ENCODE measurements around the gene DNAH17.

DNAH17 gene

GRCh38 chr17:78428025-78428575 is 149.1 kb downstream of the DNAH17 start:
- no peak for DNase-seq

DNA sequence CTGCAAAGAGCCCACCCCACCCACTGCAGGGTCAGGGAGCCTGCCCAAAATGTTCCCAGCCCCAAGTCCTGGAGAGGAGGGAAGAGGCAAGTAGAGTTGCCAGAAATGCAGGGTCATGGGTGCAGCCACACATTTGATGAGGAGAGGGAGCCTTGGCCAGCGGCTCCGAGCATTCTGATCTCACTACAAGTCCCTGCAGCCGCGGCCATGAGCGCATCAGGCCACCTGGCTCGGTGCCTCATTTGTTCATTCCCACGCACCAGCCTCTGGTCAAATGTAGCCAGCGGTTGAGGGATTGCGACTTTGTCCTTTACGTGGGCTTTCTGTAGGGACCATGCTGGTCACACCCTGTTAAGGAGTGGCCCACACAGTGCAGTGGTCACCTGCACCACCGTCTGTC is 150.1 kb downstream of the DNAH17 start:
- no peak for DNase-seq

DNA sequence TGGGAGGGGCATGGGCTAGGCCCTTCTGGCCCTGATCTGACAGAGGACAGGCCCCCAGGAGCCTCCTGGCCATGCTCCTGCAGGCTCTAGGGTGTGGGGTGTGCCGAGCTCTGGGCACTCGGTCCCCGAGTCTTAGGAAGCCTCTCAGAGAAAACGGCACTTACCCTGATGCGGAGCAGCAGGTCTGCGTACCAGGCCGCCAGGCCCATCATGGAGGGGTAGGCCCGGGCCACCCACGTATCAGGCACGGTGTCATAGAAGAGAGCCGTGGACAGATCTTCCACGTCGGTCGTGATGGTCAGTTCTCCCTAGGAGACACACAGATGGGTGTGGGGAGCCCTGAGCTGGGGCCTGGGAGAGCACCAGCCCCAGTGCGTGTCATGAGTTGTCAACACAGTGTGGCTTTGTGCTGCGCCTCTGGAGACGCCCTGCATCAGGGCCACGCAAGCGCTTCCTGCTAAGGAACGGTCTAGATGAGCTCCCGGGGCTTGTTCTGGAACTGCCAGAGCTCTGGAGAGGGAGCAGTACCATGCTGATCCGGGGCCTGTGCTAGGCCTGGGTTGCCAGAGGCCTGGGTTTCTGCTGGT is 150.8 kb downstream of the DNAH17 start:
- no peak for DNase-seq

DNA sequence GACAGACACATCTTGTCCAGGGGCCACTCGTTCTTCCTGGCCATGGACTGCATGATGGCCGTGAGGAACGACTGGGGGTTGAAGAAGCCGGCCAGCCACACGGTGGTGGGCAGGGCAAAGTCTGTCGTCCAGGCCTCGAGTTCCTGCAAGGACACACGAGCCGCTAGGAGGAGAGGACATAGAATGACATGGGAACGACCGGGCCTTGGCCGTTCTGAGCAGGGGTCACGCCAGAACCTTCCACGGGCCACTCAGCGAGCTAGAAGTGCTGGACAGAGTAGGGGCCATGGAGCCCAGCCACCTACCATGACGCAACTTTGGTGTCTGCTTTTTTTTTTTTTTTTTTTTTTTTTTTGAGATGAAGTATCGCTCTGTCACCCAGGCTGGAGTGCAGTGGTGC is 151.8 kb downstream of the DNAH17 start:
- DNase-seq: no peak

GRCh38 chr17:78423961-78424675 is 153.1 kb downstream of the DNAH17 start:
- DNase-seq: no peak

DNA sequence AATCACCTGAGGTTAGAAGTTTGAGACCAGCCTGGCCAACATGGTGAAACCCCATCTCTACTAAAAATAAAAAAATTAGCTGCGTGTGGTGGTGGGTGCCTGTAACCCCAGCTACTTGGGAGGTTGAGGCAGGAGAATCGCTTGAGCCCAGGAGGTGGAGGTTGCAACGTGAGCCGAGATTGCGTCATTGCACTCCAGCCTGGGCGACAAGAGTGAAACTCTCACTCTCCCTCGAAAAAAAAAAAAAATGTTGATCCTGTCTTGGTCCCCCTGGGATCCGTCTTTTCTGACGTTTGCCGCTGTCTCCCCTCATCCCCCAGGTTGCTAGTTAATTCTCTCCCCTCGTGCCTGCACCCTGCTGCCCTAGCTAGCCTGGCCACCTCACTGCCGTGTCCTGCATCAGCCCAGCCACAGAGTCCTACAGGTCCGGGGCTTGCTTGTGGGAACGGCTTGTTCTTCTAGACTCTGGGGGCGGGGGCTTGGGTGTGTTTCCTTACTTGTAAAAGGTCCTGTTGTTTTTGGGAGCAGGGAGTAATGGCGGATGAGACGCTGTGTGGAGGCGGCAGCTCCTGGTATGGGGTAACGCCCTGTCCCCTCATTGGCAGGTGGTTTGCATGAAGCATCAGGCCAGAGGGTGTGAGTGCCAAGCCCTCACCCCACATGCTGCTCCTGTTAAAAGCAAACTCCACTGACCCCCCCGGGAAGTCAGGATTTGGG is 154.2 kb downstream of the DNAH17 start:
- no peak for DNase-seq

DNA sequence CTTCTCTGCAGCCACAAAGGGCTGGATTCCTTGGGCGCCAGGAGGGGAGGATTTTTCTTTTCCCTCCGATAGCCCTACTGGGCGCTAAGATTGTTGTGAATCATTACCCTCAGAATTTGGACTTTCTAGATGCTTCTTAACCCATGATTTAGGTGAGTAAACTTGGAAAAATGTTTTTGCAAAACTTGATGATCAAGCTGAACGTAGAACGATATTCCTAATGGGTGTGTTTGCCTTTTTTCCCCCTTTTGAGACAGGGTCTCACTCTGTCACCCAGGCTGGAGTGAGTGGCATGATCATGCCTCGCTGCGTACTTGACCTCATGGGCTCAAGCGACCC is 155.0 kb downstream of the DNAH17 start:
- no peak for DNase-seq

GRCh38 chr17:78421534-78422266 is 155.5 kb downstream of the DNAH17 start:
- peak; percentile 68 for DNase-seq

GRCh38 chr17:78421084-78421533 is 156.1 kb downstream of the DNAH17 start:
- DNase-seq: no peak

DNA sequence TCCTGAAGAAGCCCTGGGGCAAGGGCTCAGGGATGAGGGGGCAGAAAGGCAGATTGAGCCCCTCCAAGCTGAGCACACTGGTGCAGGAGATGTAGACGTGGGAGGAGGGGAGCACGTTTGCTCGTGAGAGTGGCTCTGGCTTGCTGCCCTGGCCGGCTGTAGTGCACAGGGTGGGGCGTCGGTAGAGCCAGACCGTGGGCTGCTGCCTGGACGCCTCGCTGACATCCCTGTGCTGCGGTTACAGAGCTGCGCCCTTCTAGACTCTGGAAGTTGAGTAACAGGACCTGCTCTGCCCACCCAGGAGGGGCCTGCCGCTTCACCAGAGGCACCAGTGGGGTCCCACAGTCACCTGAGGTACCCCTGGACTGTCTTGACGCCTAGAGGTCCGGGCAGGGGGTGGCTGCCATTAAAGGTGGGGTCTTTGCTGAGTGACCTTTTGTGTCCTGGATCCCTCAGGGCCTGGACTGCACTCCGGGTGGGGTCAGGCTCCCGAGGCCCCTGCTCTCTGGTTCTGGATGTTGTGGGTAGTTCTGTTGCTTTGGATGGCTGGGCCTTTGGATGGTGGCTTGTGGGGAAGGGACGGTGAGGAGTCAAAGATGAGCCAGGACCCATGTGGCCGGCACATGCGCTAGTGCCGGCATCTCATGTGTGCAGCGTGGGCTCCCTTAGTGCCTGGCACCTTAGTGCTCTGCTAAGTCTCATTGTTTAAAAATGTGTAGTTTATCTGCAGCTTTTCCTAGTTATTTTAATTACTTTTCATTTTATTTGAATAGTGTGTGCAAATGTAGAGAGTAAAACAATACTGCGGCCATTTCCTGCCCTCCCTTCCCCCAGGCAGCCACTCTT is 157.0 kb downstream of the DNAH17 start:
- DNase-seq: no peak

DNA sequence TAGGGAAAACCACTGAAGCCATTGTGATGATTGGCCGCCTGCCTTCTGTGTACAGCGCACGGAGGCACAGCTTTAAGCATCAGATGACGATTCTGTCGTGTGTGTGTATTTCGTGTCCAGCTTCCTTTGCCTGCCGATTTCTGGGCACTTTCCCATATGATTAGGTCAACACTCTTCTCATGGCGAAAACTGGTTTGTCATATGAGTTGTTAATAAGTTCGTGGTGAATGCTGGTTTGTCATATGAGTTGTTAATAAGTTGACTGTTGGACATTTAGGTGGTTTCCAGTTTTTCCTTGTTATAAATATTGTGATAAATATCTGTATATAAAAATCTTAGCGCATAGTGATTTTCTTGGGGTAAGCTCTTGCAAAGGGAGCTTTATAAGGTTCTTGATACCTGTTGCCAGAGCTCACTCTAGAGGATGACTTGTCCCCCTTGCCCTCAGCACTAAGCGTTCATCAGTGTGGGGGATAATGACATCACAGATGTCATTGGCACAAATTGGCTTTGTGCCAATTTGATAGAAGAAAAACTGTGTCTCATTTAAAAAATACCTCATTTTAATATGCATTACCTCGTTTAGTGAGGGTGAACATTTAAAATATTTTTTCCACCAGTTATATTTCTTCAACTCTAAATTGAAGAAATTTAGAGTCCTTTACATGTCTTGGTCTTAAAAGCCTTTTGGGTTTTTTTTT is 158.7 kb downstream of the DNAH17 start:
- no peak for DNase-seq

DNA sequence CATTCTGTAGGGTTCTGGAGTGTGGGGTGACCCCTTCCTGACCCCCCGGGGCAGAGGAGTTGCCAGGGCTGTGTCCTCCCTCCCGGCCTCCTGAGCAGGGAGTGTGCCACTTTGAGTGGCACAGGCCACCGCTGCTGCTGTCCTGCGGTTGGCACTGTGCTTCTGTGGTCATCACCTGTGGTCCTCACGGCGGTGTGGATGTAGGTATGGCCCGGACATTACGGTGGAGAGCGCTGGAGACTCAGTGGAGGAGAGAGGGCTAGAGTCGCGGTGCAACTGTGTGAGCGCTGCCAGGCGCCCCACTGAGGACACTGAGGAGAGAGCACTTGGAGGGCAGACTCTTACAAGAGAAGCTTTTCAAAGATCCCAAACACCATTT is 159.7 kb downstream of the DNAH17 start:
- no peak for DNase-seq

DNA sequence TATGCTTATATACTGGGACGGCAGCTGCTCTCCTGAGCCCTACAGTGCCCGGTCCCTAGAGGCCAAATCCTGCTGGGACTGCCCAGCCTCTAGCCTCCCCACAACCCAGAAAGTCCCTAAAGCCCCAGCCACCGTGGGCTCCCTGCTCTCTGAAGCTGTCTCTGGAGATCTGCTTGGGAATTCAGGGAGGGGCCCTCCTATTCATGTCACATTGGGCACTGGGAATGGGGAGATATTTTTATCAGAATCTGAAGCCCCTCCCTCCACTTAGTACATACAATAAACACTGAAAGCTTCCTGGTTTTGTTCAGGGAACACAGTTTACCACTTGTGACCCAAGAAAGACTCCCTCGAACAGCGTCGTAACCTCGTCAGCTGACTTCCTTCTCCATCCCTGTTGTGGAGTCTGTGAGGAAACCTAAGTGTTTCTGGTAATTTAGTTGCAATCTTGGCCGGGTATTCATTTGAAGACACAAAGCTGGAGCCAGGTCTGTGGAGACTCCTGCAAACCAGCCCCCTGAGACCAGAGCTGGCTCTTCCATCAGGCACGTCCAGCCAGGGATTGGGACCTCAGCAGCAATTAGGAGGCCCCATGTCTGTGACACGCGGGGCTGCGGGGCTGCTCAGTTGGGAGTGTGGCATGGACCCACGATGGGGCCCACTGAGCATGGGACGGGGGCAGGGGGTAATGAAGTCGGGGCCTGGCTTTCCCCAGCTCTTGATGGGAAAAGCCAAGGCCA is 160.2 kb downstream of the DNAH17 start:
- DNase-seq: no peak

GRCh38 chr17:78415821-78416711 is 161.1 kb downstream of the DNAH17 start:
- no peak for DNase-seq

- peak; percentile 32 for DNase-seq
These were observed 162.7 kb downstream of the DNAH17 start for GRCh38 chr17:78414178-78415162.

DNA sequence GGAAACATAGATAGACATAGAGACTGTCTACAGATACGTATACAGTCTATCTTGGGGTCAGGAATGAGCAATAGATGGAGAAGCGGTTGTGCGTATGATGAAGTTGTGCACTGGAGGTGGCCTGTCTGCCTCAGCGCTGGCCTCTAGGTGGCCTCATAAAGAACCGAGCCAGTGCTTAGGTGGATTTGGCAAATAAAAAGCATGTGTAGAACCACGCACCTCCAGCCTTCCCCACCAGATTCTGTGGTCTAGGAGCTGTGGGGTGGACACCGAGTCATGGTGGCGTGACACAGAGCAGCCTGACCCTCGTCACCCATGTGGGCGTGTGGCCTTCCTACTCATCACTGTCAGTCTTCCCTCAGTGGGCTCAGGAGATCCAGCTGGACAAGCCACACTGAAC is 164.8 kb downstream of the DNAH17 start:
- DNase-seq: no peak

DNA sequence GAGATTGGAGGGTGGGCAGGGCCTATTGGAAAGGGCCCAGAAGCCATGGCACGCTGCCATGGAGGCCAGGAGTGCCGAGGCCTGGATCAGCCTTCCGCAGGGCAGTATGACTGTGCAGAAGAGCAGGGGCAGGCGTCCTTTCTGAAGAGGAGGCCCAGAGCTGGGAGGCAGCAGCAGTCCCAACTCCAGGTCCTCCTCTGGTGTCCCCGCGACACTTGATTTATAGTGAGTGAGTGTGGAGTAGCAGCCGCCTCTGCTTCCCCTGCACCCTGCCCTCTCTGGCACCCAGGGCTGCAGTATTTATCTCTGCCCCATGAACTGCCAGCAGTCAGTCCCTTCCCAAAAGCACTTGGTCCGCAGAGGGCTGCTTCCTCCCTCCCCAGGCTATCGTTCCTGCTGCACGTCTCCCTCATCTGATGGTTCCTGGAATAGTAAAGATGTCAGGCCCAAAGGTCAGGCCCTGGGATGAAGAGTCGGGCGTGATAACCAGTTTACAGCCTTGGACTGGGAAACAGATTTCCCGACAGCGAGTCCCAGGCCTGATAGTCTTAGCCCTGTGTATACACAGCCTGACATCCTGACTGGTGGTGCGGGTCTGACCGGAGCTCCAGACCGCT is 165.8 kb downstream of the DNAH17 start:
- no peak for DNase-seq

Data from T-helper 9 cell (primary cell).